ENCODE results near the gene PADI6. TPM values are rescaled to one million over a fixed set of nuclear protein-coding genes. Genes with fewer than 3 reads are reported as not detected.

The PADI6 gene
- total RNA-seq, 2 experiments from 2014 or later = not detected

DNA sequence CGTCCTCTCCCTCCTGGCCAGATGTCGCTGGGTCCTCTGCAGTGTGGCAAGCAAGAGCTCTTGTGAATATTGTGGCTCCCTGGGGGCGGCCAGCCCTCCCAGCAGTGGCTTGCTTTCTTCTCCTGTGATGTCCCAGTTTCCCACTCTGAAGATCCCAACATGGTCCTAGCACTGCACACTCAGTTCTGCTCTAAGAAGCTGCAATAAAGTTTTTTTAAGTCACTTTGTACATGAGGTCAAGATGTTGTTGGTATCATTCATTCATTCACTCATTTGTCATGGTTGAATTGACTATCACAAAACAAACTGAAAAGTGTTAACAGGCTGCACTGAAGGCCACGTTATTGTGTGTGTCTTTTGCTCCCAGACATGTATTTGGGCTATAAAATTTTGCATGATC, 8.2 kb upstream of the PADI6 start:
- Mint-ChIP-seq H3K27me3 (peaks cover 5% of the 10 kb centered on the region), H3K9me3 (ENCODE audit: low read depth) (no peaks in the 10 kb centered on the region), H3K4me1 (no peaks in the 10 kb centered on the region), H3K4me3 (no peak overlapping the region), H3K27ac (no peak overlapping the region), H3K36me3 (no peaks in the 10 kb centered on the region)
- no peak for ATAC-seq
- CTCF ChIA-PET = no interaction called here
- DNase-seq = no peak

DNA sequence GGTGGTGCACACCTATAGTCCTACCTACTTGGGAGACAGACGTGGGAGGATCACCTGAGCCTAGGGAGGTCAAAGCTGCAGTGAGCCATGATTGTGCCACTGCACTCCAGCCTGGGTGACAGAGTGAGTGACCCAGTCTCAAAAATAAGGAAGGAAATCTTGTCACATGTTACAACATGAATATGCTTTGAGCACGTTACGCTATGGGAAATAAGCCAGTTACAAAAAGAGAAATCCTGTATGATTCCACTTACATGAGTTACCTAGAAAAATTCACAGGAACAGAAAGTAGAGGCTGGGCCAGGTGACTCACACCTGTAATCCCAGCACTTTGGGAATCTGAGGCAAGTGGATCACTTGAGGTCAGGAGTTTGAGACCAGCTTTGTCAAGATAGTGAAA, 6.7 kb upstream of the PADI6 start:
- H3K4me1 Mint-ChIP-seq = no peaks in the 10 kb centered on the region
- no peaks in the 10 kb centered on the region for H3K36me3 Mint-ChIP-seq
- ATAC-seq (no peak), DNase-seq (no peak)
- peaks cover 13% of the 10 kb centered on the region for H3K27me3 Mint-ChIP-seq
- CTCF ChIA-PET = no interaction called here
- H3K27ac Mint-ChIP-seq = no peak overlapping the region
- H3K9me3 Mint-ChIP-seq (ENCODE audit: low read depth) = no peaks in the 10 kb centered on the region
- no peak overlapping the region for H3K4me3 Mint-ChIP-seq

DNA sequence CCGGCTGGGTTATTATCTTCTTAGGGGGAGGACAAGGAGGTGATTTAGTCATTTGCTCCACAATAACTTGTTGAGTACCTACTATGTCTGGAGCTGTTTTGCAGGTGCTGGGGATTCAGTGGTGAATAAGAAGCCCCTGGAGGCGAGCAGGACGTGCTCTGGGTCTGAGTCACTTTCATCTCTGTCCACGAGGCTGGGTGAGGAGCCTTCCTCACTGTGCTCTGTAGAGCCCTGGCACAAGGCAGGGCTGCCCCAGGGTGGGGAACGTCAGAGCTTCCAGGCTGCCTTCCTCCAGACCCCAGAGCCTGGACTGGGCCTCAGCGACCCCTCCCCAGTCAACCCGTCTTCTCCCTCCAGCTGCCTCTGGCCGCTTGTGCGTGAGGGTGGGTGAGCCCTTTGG, 2.5 kb upstream of the PADI6 start:
- no peak overlapping the region for H3K27ac Mint-ChIP-seq
- CTCF ChIA-PET = no interaction called here
- DNase-seq (no peak), ATAC-seq (no peak)
- no peaks in the 10 kb centered on the region for H3K36me3 Mint-ChIP-seq
- no peaks in the 10 kb centered on the region for H3K4me1 Mint-ChIP-seq
- H3K4me3 Mint-ChIP-seq = no peak overlapping the region
- H3K27me3 Mint-ChIP-seq = peaks cover 13% of the 10 kb centered on the region
- H3K9me3 Mint-ChIP-seq (ENCODE audit: low read depth) = no peaks in the 10 kb centered on the region

DNA sequence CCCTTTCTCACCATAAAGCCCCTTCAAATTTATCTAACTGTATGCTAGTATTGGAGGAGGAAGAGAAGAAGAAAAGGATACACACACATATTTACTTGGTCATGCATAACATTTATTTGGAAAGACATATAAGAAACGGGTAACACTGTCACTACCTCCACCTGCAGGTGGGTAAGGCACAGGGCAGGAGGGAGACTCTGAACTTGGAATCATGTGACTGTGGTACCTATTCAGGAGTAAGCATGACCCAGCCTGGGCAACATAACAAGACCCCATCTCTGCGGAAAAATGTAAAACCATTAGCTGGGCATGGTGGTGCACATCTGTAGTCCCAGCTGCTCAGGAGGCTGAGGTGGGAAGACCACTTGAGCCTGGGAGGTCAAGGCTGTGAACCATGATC, 1.4 kb upstream of the PADI6 start:
- H3K4me3 Mint-ChIP-seq = no peak overlapping the region
- CTCF ChIA-PET = interaction anchor here (1.0 kb wide), 1 partner anchor 124 kb away, joined by 3 read pairs; no protein-coding TSS in a partner anchor

DNA sequence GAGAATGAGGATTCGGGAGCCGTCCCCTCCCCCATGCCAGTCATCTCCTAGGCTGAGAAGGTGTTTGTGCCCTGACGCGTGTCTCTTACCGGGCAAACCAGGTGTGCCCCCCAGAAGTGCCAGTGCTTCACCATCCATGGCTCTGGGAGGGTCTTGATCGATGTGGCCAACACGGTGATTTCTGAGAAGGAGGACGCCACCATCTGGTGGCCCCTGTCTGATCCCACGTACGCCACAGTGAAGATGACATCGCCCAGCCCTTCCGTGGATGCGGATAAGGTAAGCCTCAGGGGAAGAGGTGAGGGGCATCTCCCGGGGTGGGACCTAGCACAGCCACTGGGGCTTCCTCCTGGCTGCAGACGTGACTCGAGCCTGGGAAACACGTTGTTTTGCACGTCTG, 959 bp downstream of the PADI6 start:
- Mint-ChIP-seq H3K27me3 (peaks cover 19% of the 10 kb centered on the region), H3K9me3 (ENCODE audit: low read depth) (no peaks in the 10 kb centered on the region), H3K4me3 (no peak overlapping the region), H3K27ac (no peak overlapping the region), H3K4me1 (no peaks in the 10 kb centered on the region), H3K36me3 (no peaks in the 10 kb centered on the region)
- no peak for ATAC-seq
- CTCF ChIA-PET = no interaction called here
- DNase-seq = no peak

More for the DNA sequence above, 1.4 kb upstream of the PADI6 start:
- Mint-ChIP-seq H3K36me3 (no peaks in the 10 kb centered on the region), H3K27me3 (peaks cover 13% of the 10 kb centered on the region), H3K9me3 (ENCODE audit: low read depth) (no peaks in the 10 kb centered on the region), H3K27ac (no peak overlapping the region), H3K4me1 (no peaks in the 10 kb centered on the region)
- ATAC-seq = no peak
- no peak for DNase-seq

DNA sequence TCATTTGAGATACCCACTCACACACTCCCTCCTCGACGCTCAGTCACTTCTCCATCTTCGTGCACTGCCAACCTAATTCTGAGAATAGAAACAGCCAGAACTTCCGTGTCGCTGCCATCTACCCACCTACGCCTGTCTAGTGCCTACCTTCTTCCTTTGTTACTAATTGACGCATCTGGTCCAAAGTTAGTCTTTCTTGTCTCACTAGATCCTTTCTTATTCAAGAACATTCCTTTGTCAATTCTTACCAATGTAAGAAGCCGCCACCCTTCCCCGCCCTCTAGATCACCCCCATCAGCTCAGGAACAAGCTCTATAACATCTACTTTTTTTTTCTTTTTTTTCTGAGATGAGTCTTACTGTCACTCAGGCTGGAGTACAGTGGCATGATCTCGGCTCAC, 3.7 kb downstream of the PADI6 start:
- CTCF ChIA-PET = no interaction called here
- DNase-seq (no peak), ATAC-seq (no peak)
- Mint-ChIP-seq H3K27ac (no peak overlapping the region), H3K4me3 (no peak overlapping the region), H3K9me3 (ENCODE audit: low read depth) (no peaks in the 10 kb centered on the region), H3K27me3 (peaks cover 23% of the 10 kb centered on the region), H3K36me3 (no peaks in the 10 kb centered on the region), H3K4me1 (no peaks in the 10 kb centered on the region)

DNA sequence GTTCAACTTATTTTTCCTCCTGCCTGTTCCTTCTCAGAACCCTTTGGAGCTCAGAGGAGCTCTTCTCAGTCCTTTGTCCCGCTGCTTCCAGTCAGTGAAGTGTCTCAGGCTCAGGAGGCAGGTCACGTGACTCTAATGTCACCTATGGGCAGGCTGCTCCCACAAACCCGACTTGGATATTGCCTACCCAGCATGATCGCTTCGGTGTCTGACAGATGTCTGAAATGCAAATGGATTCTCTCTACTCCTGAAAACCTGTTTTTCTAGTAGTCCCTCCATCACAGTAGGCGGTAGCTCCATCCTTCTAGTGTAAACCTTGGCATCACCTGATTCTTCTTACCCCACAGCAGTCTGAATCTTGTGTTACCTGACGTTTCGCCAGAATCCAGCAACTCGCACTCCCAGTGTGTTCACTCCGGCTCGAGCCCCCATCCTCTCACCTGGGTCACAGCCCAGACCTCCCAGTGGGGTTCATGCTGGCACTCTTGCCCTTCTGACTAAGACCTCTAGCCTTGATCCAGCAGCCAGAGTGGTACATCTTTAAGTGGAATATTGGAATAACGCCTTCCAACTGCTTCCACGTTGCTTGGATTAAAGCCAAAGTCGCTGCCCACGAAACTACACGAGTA, 5.4 kb downstream of the PADI6 start:
- CTCF ChIA-PET = no interaction called here
- DNase-seq (no peak), ATAC-seq (no peak)
- no peaks in the 10 kb centered on the region for H3K9me3 Mint-ChIP-seq (ENCODE audit: low read depth)
- H3K36me3 Mint-ChIP-seq = no peaks in the 10 kb centered on the region
- no peaks in the 10 kb centered on the region for H3K4me1 Mint-ChIP-seq
- no peak overlapping the region for H3K27ac Mint-ChIP-seq
- no peak overlapping the region for H3K4me3 Mint-ChIP-seq
- peaks cover 34% of the 10 kb centered on the region for H3K27me3 Mint-ChIP-seq

DNA sequence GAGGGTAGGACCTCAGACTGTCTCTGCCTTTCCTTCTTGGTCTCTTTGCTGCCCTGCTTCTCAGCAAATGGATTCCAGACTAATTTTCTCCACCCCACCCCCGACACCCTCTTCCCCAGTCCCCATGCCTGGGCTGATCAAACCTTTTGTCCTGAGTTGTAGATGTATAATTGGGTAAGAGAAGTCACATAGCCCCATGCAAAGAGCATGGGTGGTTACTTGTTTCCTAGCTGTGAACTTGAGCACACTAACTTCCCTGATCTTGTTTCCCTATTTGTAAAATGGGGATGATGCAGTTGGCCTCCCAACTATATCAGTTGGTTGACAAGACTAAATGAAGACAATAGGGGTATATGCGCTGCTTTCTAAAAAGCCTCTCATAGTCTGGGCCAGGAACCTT, 9.2 kb downstream of the PADI6 start:
- Mint-ChIP-seq H3K4me1 (no peaks in the 10 kb centered on the region), H3K9me3 (ENCODE audit: low read depth) (no peaks in the 10 kb centered on the region), H3K27me3 (peaks cover 40% of the 10 kb centered on the region), H3K27ac (no peak overlapping the region), H3K36me3 (no peaks in the 10 kb centered on the region), H3K4me3 (no peak overlapping the region)
- CTCF ChIA-PET = no interaction called here
- DNase-seq (no peak), ATAC-seq (no peak)

DNA sequence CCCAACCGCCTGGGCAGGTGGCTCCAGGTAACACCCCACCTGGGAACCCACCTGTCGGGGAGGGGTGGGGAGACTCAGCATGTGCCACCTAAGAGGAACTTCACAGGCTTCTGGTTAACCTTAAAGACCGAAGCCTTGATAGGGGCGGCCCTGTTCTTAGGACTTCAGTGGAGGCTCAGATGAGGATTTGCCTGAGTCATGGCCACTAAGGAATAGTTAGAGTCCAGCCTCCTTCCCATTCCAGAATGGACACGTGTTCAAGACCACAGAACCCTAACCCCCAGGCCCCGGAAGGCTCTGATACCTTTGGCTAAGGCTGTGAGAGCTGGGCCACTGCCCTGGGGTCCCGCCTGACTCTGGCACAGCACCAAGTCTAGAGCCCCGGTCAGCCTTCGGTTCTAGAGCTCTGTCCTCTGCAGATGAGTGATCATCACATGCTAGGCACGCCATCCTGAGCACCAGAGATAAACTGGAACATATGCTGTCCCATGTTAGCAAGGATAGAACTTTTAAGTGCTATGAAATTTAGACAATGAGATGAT, 20.3 kb downstream of the PADI6 start:
- peaks cover 7% of the 10 kb centered on the region for H3K4me1 Mint-ChIP-seq
- no peak for DNase-seq
- H3K9me3 Mint-ChIP-seq (ENCODE audit: low read depth) = no peaks in the 10 kb centered on the region
- no peaks in the 10 kb centered on the region for H3K36me3 Mint-ChIP-seq
- no peaks in the 10 kb centered on the region for H3K27me3 Mint-ChIP-seq
- H3K27ac Mint-ChIP-seq = no peak overlapping the region
- CTCF ChIA-PET = no interaction called here
- H3K4me3 Mint-ChIP-seq = no peak overlapping the region
- no peak for ATAC-seq

DNA sequence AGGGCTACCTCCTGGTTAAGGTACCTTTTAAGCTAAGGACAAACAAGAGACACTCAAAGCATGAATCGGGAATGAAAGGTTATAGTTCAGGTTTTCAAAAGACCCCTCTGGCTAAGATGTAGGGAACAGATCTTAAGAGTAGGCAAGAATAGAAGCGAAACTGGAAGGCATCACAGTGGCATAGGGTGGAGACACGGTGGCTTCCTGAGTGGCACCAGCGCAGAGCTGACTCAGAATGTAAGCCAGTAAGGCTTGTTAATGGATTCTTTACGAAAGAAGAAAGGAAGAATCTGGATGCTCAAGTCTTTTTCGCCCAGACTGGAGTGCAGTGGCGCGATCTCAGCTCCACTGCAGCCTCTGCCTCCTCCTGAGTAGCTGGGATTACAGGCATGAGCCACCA, 21.2 kb downstream of the PADI6 start:
- CTCF ChIA-PET = no interaction called here
- no peak overlapping the region for H3K27ac Mint-ChIP-seq

DNA sequence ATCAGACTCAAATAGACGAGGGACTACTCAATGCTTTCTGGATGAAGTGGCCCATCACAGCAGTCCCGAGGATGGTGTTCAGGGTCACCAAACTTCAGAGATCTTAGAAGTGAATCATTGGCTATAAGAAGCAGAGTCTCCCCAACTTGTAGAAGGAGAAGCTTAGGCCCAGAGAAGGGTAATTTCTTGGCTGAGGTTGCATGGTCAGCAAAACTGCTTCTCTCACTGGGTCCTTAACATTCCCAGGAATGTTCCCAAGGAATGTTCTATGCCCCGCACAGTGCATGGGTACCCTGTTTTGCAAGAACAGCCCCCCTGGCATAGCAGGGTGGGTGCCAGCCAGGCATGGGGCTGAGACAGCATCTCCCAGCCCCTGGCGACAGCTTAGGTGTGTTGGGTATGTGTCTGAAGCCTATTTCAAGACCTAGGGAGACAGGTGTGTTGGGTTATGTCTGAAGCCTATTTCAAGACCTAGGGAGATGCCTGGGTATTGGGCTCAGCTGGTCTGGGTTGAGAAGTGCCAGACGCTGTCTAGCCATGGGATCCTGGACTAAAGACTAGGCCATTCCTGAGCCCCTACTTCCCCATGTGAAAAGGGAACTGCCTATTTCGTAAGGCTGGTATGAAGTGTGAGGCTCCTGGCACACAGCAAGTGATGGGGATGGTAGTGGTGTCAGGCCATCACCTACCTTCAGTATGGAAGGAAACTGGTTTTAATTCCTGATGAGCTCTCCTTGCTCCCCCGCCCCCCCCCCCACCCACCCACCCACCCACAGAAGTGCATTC, 26.1 kb downstream of the PADI6 start:
- no peak overlapping the region for H3K27ac Mint-ChIP-seq
- ATAC-seq (no peak), DNase-seq (no peak)
- no peak overlapping the region for H3K4me3 Mint-ChIP-seq
- H3K36me3 Mint-ChIP-seq = no peaks in the 10 kb centered on the region
- CTCF ChIA-PET = no interaction called here
- H3K4me1 Mint-ChIP-seq = peaks cover 3% of the 10 kb centered on the region
- H3K9me3 Mint-ChIP-seq (ENCODE audit: low read depth) = no peaks in the 10 kb centered on the region
- H3K27me3 Mint-ChIP-seq = no peaks in the 10 kb centered on the region

More for the DNA sequence above, 21.2 kb downstream of the PADI6 start:
- Mint-ChIP-seq H3K36me3 (no peaks in the 10 kb centered on the region), H3K4me1 (peaks cover 7% of the 10 kb centered on the region), H3K9me3 (ENCODE audit: low read depth) (no peaks in the 10 kb centered on the region), H3K4me3 (no peak overlapping the region), H3K27me3 (no peaks in the 10 kb centered on the region)
- no peak for DNase-seq
- ATAC-seq = peak; percentile 51

DNA sequence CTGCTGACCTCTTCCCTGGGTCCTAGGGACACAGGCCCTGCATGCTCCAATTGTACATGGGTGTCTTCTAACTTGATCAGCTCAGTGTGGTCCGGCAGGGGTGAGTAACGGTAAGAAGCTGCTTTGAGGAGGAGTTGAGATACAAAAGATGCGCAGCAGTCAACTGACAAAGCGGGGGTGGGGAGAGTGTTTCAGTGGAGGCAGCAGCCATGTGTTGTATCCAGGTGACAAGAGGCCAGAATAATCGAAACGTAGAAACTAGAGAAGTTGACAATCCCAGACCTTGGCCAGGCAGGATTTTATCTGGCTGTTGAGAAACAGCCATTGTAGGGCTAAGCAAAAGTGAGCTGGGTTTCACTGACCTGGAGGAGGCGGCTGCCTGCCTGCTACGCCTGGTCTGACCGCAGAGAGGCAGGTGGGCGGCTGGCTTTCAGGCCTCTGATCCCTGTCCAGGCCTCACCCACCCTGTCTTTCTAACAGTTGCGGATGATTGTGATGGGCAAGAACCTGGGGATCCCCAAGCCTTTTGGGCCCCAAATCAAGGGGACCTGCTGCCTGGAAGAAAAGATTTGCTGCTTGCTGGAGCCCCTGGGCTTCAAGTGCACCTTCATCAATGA, 28.8 kb downstream of the PADI6 start:
- H3K4me1 Mint-ChIP-seq = no peaks in the 10 kb centered on the region
- CTCF ChIA-PET = no interaction called here
- no peak overlapping the region for H3K27ac Mint-ChIP-seq
- H3K36me3 Mint-ChIP-seq = no peaks in the 10 kb centered on the region
- ATAC-seq = no peak
- H3K9me3 Mint-ChIP-seq (ENCODE audit: low read depth) = no peaks in the 10 kb centered on the region
- no peak overlapping the region for H3K4me3 Mint-ChIP-seq
- no peaks in the 10 kb centered on the region for H3K27me3 Mint-ChIP-seq
- no peak for DNase-seq

DNA sequence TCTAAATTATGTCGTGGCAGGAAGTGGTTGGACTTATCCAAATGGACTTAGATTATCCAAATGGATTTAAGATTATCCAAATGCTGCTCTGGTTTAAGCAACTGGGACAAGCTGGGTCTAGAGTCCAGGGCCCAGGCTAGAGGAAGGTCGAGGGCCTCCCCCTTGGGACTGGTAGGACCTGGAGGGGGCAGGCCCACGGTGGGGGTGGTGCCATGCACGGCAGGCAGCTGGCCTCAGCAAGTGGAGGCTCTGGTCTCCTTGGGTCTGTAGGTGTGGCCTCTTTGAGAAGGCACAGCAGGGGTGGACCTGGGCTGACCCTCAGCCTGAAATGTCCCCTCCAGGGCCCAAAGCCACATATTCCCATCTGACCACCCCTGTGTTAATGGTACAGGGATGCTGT, 29.8 kb downstream of the PADI6 start:
- ATAC-seq (no peak), DNase-seq (no peak)
- Mint-ChIP-seq H3K36me3 (peaks cover 1% of the 10 kb centered on the region), H3K9me3 (ENCODE audit: low read depth) (no peaks in the 10 kb centered on the region), H3K4me1 (no peaks in the 10 kb centered on the region), H3K4me3 (no peak overlapping the region), H3K27ac (no peak overlapping the region), H3K27me3 (no peaks in the 10 kb centered on the region)
- CTCF ChIA-PET = interaction anchor here (1.3 kb wide), 1 partner anchor 17 kb away, joined by 4 read pairs; no protein-coding TSS in a partner anchor

DNA sequence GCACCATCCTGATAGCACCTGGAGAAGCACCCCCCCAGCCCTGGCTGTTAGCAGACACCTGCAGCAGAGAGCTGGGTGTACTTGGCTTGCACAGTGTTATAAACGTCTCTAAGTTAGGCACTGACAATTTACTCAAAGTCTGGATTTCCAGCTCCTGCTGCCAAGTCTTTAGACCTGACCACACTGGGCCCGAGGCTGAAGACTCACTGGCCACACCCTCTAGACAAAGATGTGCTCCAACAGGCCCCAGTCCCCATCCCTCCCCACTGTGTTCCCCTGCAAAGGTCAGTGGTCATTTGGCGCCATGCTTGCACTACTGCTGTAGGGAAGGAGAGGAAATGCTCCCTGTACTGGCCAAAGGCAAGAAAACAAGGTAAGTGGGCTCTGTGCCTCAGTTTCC, 31.1 kb downstream of the PADI6 start:
- no peak for ATAC-seq
- H3K9me3 Mint-ChIP-seq (ENCODE audit: low read depth) = no peaks in the 10 kb centered on the region
- no peaks in the 10 kb centered on the region for H3K27me3 Mint-ChIP-seq
- no peak overlapping the region for H3K27ac Mint-ChIP-seq
- no peaks in the 10 kb centered on the region for H3K4me1 Mint-ChIP-seq
- no peak for DNase-seq
- CTCF ChIA-PET = no interaction called here
- H3K36me3 Mint-ChIP-seq = peaks cover 7% of the 10 kb centered on the region
- no peak overlapping the region for H3K4me3 Mint-ChIP-seq
